Chondrocyte (in vitro differentiated cells): ENCODE results near the gene QSOX2. TPM values are rescaled to one million over a fixed set of nuclear protein-coding genes. Genes with fewer than 3 reads are reported as not detected.

Experiments used
- DNase-seq: peaks from one replicate; pipeline ENCODE4 v3.0.0; 2021; ENCODE audit warnings: mixed read lengths, low spot score
- H3K27ac Mint-ChIP-seq: one replicate; pipeline ENCODE4 v1.8.0; 2021; ENCODE audit warnings: mild to moderate bottlenecking, moderate library complexity, mixed read lengths; ENCODE audit not compliant: unreplicated experiment
- H3K27me3 Mint-ChIP-seq: 2 replicates; pipeline ENCODE4 v1.8.0; 2021; ENCODE audit warnings: low read depth, mixed read lengths
- H3K36me3 Mint-ChIP-seq: 2 replicates; pipeline ENCODE4 v1.8.0; 2021; ENCODE audit warnings: low read depth, mixed read lengths
- H3K4me1 Mint-ChIP-seq: 2 replicates; pipeline ENCODE4 v1.8.0; 2021; ENCODE audit warnings: low read depth, mild to moderate bottlenecking, mixed read lengths
- H3K4me3 Mint-ChIP-seq: one replicate; pipeline ENCODE4 v1.8.0; 2021; ENCODE audit warnings: mild to moderate bottlenecking, moderate library complexity, mixed read lengths; ENCODE audit not compliant: unreplicated experiment
- H3K9me3 Mint-ChIP-seq: 2 replicates; pipeline ENCODE4 v1.8.0; 2021; ENCODE audit warnings: low read depth, mixed read lengths
- total RNA-seq: library from RNA; stranded (reverse); gene quantifications from 3 replicates; pipeline ENCODE4 v1.2.1, GENCODE V29; 2021
- TF ChIP-seq, protein P1 (sequence below): fragments of 200-600 bp; sonication (generic); IDR thresholded peaks from 2 replicates; pipeline ENCODE4 v1.5.0; 2021; ENCODE audit warnings: antibody characterized with exemption, mild to moderate bottlenecking, moderate library complexity

Gene QSOX2
- total RNA-seq, 1 donor from 2014 or later: 14.3 TPM

DNA sequence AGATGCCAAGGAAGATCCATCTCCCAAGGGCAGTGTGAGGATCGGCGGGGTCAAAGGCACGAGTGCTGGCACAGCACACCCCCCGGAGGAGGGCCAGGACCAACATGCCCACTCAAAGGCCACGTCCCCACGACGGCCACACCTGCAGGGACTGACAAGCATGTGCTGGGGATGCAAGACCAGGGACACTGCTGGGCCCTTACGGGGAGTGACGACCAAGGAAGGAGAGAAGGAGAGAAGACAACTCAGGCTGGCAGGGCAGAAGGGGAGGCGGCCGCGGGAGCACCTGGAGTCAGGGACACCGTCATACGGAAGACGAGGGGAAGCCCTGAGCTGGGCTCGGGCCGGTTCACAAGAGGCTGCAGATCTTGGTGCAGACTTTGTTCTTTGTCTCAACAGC, 10.4 kb downstream of the QSOX2 start:
- no peak overlapping the region for H3K27ac Mint-ChIP-seq
- no peak overlapping the region for H3K4me3 Mint-ChIP-seq
- H3K4me1 Mint-ChIP-seq: no peaks in the 10 kb centered on the region
- TF ChIP-seq, protein P1, sequence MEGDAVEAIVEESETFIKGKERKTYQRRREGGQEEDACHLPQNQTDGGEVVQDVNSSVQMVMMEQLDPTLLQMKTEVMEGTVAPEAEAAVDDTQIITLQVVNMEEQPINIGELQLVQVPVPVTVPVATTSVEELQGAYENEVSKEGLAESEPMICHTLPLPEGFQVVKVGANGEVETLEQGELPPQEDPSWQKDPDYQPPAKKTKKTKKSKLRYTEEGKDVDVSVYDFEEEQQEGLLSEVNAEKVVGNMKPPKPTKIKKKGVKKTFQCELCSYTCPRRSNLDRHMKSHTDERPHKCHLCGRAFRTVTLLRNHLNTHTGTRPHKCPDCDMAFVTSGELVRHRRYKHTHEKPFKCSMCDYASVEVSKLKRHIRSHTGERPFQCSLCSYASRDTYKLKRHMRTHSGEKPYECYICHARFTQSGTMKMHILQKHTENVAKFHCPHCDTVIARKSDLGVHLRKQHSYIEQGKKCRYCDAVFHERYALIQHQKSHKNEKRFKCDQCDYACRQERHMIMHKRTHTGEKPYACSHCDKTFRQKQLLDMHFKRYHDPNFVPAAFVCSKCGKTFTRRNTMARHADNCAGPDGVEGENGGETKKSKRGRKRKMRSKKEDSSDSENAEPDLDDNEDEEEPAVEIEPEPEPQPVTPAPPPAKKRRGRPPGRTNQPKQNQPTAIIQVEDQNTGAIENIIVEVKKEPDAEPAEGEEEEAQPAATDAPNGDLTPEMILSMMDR: no peak
- no peaks in the 10 kb centered on the region for H3K27me3 Mint-ChIP-seq
- H3K9me3 Mint-ChIP-seq: no peaks in the 10 kb centered on the region
- no peak for DNase-seq
- no peaks in the 10 kb centered on the region for H3K36me3 Mint-ChIP-seq

DNA sequence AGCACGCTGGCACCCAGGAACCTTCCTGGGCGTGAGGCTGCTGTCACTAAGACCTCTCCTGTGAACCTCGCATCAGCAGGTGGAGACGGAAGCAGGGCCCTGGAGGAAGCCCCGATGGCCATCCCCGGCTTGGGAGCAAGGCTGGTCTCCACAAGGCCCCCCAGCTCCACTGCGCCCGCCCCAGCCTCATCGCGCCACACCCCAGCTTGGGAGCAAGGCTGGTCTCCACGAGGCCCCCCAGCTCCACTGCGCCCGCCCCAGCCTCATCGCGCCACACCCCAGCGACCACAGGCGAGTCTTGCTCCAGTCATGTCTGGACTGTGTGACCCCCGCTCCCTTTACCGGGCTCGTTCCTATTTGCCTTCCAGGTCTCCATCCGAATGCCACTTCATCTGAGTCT, 11.0 kb downstream of the QSOX2 start:
- H3K4me3 Mint-ChIP-seq: no peak overlapping the region

DNA sequence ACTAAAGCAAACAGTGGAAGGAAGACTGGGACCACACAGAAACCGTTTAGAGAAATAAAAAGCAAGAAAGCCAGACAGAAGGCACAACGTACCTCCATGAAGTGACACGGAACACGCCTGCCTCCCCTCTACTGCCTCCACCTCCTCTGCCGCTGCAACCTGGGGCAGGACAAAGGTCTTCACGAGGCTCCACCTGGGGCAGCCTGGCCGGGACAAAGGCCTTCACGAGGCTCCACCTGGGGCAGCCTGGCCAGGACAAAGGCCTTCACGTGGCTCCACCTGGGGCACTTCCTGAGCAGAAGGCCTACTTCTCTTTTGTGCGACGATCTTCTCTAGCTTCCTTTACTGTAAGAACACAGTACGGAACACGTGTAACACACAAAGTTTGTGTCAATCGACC, 11.7 kb downstream of the QSOX2 start:
- TF ChIP-seq, protein P1: no peak
- Mint-ChIP-seq H3K4me3 (no peak overlapping the region), H3K36me3 (no peaks in the 10 kb centered on the region), H3K9me3 (no peaks in the 10 kb centered on the region), H3K27ac (no peak overlapping the region), H3K27me3 (no peaks in the 10 kb centered on the region), H3K4me1 (no peaks in the 10 kb centered on the region)
- DNase-seq: no peak

More for the DNA sequence above, 11.0 kb downstream of the QSOX2 start:
- DNase-seq: no peak
- Mint-ChIP-seq H3K9me3 (no peaks in the 10 kb centered on the region), H3K27me3 (no peaks in the 10 kb centered on the region), H3K4me1 (no peaks in the 10 kb centered on the region), H3K36me3 (no peaks in the 10 kb centered on the region), H3K27ac (no peak overlapping the region)
- TF ChIP-seq, protein P1: no peak

DNA sequence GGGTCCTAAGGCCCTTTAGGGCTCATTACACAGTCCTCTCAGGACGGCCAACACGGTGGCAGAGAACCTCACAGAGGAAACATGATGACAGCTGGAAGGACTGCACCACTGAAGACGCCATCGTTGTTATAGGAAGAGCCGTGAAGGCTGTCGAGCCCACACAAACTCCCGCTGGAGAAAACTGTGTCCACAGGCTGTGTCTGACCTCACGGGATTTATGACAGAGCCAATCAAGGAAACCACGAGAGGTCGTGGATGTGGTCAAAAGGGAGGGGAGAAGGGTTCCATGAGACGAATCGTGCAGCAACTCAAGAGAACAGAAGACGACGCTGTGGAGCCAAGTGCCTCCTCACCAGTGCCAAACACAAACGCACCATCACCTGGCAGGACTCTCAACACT, 12.2 kb downstream of the QSOX2 start:
- TF ChIP-seq, protein P1: no peak
- Mint-ChIP-seq H3K4me3 (no peak overlapping the region), H3K36me3 (no peaks in the 10 kb centered on the region), H3K4me1 (peaks cover 4% of the 10 kb centered on the region), H3K27me3 (no peaks in the 10 kb centered on the region), H3K9me3 (no peaks in the 10 kb centered on the region), H3K27ac (no peak overlapping the region)
- DNase-seq: no peak

DNA sequence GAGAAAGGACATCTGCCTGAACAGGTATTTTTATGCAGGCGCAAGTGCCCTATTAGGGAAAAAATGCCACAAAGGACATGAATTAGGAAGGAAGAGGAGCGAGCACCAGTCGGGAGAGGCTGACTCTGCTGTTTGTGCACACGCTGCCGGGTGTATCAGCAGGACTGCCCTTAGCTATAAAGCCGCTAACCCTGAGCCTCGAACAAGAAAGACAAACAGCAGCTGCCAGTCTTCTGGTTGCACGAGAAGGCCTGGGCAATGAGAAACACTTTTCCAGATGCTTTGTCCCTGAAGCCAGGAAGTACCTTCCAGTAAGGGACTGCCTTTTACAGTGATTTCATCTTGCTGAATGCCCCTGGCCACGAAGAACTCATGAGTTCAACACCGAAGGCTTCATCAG, 12.6 kb downstream of the QSOX2 start:
- TF ChIP-seq, protein P1: no peak
- Mint-ChIP-seq H3K4me3 (no peak overlapping the region), H3K9me3 (no peaks in the 10 kb centered on the region), H3K27ac (no peak overlapping the region), H3K4me1 (peaks cover 9% of the 10 kb centered on the region), H3K36me3 (no peaks in the 10 kb centered on the region), H3K27me3 (no peaks in the 10 kb centered on the region)
- no peak for DNase-seq
